GM19351 (cell line): ENCODE results near the gene TEX29.

Source experiments
- ATAC-seq: cut with Tn5 transposase; IDR thresholded peaks from one replicate; pipeline ENCODE4 v1.9.1; 2021; ENCODE audit warnings: mild to moderate bottlenecking, moderate library complexity; ENCODE audit not compliant: unreplicated experiment

TEX29 gene

GRCh38 chr13:111367340-111367739 is 46.9 kb downstream of the TEX29 start:
- ATAC-seq, result peak; percentile 74

GRCh38 chr13:111368091-111368490 is 47.6 kb downstream of the TEX29 start:
- no peak for ATAC-seq

GRCh38 chr13:111370147-111370546 is 49.7 kb downstream of the TEX29 start:
- ATAC-seq, result no peak

- no peak for ATAC-seq
These were observed 50.4 kb downstream of the TEX29 start for GRCh38 chr13:111370570-111371535.

GRCh38 chr13:111371720-111372119 is 51.3 kb downstream of the TEX29 start:
- no peak for ATAC-seq

GRCh38 chr13:111372651-111373425 is 52.4 kb downstream of the TEX29 start:
- ATAC-seq, result peak; percentile 75

- no peak for ATAC-seq
These were observed 53.0 kb downstream of the TEX29 start for GRCh38 chr13:111373486-111373885.

- ATAC-seq, result no peak
These were observed 60.0 kb downstream of the TEX29 start for GRCh38 chr13:111380431-111380830.

- ATAC-seq, result no peak
These were observed 62.0 kb downstream of the TEX29 start for GRCh38 chr13:111382411-111382810.

- no peak for ATAC-seq
These were observed 62.4 kb downstream of the TEX29 start for GRCh38 chr13:111382877-111383276.

GRCh38 chr13:111383591-111384440 is 63.4 kb downstream of the TEX29 start:
- ATAC-seq, result no peak

GRCh38 chr13:111384441-111385182 is 64.2 kb downstream of the TEX29 start:
- no peak for ATAC-seq

- no peak for ATAC-seq
These were observed 64.9 kb downstream of the TEX29 start for GRCh38 chr13:111385183-111385857.

GRCh38 chr13:111387026-111387871 is 66.8 kb downstream of the TEX29 start:
- no peak for ATAC-seq

- no peak for ATAC-seq
These were observed 67.6 kb downstream of the TEX29 start for GRCh38 chr13:111387945-111388600.

GRCh38 chr13:111388851-111389500 is 68.5 kb downstream of the TEX29 start:
- ATAC-seq, result no peak

GRCh38 chr13:111389621-111390521 is 69.4 kb downstream of the TEX29 start:
- ATAC-seq, result no peak
